ENCODE measurements around the gene KLF6. TPM values are rescaled to one million over a fixed set of nuclear protein-coding genes. Genes with fewer than 3 reads are reported as not detected.

KLF6 gene
- total and polyA plus RNA-seq, 5 experiments from 2014 or later = 106 to 294 (median 147) TPM

DNA sequence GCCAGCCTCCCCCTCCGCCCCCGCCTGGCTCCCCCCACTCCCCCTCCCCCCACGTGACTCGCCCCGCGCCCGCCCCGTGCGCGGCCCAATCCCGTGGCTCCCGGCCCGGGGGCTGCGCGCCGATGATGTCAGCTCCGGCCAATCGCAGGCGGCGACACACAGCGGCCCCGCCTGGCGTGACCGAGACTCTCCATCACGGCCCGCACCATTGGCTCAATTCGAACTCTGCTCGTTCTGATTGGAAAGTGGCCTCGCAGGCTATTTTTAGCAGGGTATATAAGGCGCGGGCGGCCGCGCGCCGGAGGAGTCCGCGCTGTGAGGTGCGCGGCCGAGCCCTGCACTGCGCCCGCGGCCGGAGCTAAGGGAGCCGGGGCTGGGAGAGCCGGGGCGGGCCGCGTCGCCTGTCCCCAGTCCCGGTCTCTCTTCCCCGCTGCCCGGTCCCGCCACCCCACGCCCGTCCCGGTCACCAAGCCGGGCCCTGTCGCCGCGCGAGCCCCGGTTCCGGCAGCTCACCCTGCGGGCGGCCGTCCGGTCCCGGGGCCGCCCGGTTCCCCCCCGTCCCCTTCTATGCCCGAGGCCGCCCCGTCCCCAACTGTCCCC lies 342 bp upstream of the KLF6 start:
- peaks cover 12 to 25% (median 19%) of the 10 kb centered on the region in 3 donors for H3K36me3 Mint-ChIP-seq
- peaks cover 28 to 50% (median 31%) of the 10 kb centered on the region in 4 donors for H3K4me1 Mint-ChIP-seq
- H3K27me3 Mint-ChIP-seq = no peaks in the 10 kb centered on the region
- H3K27ac Mint-ChIP-seq = peak overlapping the region; percentile 94 to 99 (median 98)
- peak; percentile 98 to 100 (median 100) for DNase-seq
- peaks cover 5 to 11% (median 9%) of the 10 kb centered on the region in 9 donors for H3K9me3 Mint-ChIP-seq
- POLR2A ChIA-PET = interaction anchor here (0.5 to 6.5 kb wide), 52 partner anchors 8 to 1508 kb away, joined by 3 to 222 read pairs (median 5); no protein-coding TSS in a partner anchor
- peak; percentile 67 to 76 for ATAC-seq
- H3K4me3 Mint-ChIP-seq = peak overlapping the region; percentile 84 to 100 (median 95)

DNA sequence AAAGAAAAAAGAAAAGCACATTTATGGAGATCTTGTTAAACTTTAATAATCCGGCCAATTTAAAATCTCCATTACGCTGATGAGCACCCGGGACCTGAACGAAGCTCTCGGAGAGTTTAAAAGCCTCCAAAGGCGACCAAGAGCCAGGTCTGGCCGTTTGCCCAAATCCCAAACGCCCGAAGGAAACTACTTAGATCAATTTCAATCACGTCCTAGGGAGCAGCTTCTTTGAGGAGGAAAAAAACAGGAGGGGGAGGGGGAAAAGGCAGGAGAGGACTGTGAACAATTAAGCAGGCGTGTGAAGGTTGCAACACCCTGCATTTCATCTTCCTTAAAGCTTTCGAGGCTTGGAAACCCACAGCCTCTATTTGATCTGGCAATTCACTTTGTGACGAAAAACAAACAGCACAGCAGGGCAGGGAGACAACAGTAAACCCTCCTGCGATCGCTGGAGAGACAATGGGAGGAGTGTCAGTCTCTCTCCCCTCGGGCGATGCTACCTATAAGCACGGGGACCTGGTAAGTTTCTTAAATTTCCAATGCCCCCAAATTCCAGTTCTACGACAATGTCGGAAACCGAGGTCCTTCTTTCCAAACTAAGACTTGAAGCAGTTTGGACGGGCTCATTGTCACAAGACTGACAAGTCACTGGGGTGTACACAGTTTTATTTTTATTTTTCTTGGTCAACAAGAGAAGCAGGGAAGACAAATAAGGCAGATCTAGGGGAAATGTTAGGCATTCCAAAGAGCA lies 1.2 kb downstream of the KLF6 start:
- Mint-ChIP-seq H3K36me3 (peaks cover 7 to 40% (median 18%) of the 10 kb centered on the region in 3 donors), H3K9me3 (peaks cover 0 to 4% (median 0%) of the 10 kb centered on the region in 9 donors), H3K27ac (peak overlapping the region; percentile 94 to 99 (median 96)), H3K4me3 (peak overlapping the region; percentile 94 to 100 (median 96)), H3K4me1 (peaks cover 35 to 64% (median 45%) of the 10 kb centered on the region in 4 donors), H3K27me3 (no peaks in the 10 kb centered on the region)
- DNase-seq (peak in 8 of 10 donors; percentile 59 to 89 (median 78)), ATAC-seq (peak; percentile 18 to 24)
- POLR2A ChIA-PET = interaction anchor here (0.7 to 6.5 kb wide), 21 partner anchors 9 to 611 kb away, joined by 3 to 222 read pairs (median 6); no protein-coding TSS in a partner anchor

- Mint-ChIP-seq H3K27ac (peak overlapping the region; percentile 94 to 99 (median 96)), H3K9me3 (peaks cover 0 to 4% (median 0%) of the 10 kb centered on the region in 9 donors), H3K4me3 (peak overlapping the region; percentile 94 to 100 (median 96)), H3K27me3 (no peaks in the 10 kb centered on the region), H3K36me3 (peaks cover 9 to 46% (median 21%) of the 10 kb centered on the region in 3 donors), H3K4me1 (peaks cover 37 to 67% (median 50%) of the 10 kb centered on the region in 4 donors)
- DNase-seq (peak; percentile 47 to 86 (median 62)), ATAC-seq (peak; percentile 12 to 15)
- POLR2A ChIA-PET = interaction anchor here (0.6 to 6.5 kb wide), 16 partner anchors 9 to 610 kb away, joined by 3 to 222 read pairs (median 5); no protein-coding TSS in a partner anchor
Observed at GRCh38 chr10:3783316-3783681, 1.7 kb downstream of the KLF6 start.

DNA sequence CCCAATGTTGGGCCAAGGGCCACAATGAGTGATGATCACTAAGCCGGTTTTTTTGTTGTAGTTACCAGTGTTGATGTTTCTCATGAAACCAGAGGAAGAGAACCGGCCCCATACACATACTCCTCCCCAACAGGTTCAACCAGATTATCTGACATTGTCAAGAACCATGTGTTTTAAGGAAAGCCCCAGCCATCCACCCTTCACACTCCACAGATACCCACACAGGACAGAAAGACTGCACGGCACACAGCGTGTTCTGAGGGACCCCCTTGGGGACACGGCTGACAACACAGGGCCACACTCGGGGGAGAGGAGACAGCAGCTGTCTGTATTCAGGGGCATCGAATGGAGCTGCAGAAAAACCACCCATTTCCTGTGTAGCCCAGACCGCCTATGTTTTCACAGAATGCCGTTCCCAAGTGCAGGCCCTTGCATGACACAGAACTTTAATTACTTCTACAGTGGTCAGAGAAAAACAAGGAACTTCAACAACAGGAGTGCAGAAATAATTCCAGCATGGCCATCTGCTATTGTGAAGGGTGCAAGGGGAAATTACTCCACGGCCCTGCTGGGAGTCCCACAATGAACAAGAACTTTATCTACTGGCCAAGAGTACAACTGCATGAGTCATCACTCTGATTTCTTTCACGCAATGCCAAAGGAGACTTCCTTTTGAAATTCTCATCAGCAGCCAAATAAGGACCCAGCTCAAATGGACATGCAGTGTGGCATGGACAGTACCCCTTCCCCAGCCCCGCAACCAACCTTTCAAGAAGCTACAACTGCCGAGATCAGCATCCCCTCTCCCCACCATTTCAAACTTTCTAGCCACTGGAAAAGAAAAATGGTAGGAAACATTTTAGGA lies 2.3 kb downstream of the KLF6 start:
- H3K4me1 Mint-ChIP-seq = peaks cover 37 to 73% (median 56%) of the 10 kb centered on the region in 4 donors
- ATAC-seq (peak; percentile 20 to 22), DNase-seq (peak in 7 of 10 donors; percentile 44 to 83 (median 63))
- peak overlapping the region; percentile 94 to 99 (median 96) for H3K27ac Mint-ChIP-seq
- POLR2A ChIA-PET = interaction anchor here (0.5 to 6.5 kb wide), 17 partner anchors 9 to 190 kb away, joined by 3 to 222 read pairs (median 4); no protein-coding TSS in a partner anchor
- no peaks in the 10 kb centered on the region for H3K27me3 Mint-ChIP-seq
- H3K9me3 Mint-ChIP-seq = peaks cover 0 to 4% (median 0%) of the 10 kb centered on the region in 9 donors
- H3K4me3 Mint-ChIP-seq = peak overlapping the region; percentile 94 to 100 (median 96)
- H3K36me3 Mint-ChIP-seq = peaks cover 9 to 52% (median 21%) of the 10 kb centered on the region in 3 donors

DNA sequence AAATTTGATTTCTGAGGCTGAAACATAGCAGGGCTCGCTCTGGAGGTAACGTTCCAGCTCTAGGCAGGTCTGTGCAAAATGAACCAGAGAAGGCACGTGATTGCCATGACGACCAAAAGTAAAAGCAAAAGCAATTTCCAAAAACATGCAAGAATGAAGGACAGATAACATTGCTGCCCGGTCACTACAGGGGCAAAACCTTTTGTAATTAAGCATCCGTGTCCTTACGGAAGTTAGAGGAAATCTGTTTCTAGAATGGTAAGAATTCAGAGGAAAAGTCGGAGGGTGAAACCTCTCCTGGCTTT lies 2.9 kb downstream of the KLF6 start:
- Mint-ChIP-seq H3K27ac (peak overlapping the region; percentile 94 to 99 (median 96)), H3K27me3 (no peaks in the 10 kb centered on the region), H3K4me1 (peaks cover 37 to 78% (median 61%) of the 10 kb centered on the region in 4 donors), H3K9me3 (peaks cover 0 to 4% (median 0%) of the 10 kb centered on the region in 9 donors), H3K4me3 (peak overlapping the region; percentile 94 to 100 (median 96)), H3K36me3 (peaks cover 9 to 56% (median 21%) of the 10 kb centered on the region in 3 donors)
- ATAC-seq (no peak), DNase-seq (peak in 6 of 10 donors; percentile 30 to 74 (median 54))
- POLR2A ChIA-PET = interaction anchor here (1.3 to 6.5 kb wide), 7 partner anchors 8 to 191 kb away, joined by 3 to 222 read pairs (median 8); no protein-coding TSS in a partner anchor

DNA sequence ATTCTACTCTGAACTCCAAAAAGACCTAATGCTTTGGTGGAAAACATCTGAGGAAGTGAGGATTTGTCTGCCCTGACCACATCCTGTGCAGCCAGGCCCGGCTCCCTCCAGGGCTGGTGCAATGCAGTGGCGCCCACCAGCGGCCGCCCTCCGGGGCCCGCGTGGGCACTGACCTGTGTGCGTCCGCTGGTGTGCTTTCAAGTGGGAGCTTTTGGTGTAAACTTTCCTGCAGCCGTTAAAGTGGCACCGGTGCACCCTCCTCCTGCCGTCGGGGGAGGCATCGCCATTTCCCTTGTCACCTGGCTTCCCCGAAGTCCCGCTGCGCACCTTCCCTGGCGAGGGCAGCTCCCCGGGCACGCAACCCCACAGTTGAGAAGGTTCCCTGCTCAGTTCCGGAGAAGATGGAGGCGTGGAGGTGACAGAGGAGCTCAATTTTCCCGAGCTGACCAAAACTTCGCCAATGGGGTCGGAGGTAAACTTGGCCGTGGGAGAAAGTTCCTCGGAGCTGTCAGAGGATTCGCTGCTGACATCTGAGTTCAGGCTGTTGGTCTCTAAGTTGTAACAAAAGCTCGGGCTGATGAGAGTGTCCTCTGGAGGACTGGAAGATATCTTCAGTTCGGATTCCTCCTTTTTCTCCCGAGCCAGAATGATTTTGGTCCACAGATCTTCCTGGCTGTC lies 3.4 kb downstream of the KLF6 start:
- H3K4me1 Mint-ChIP-seq = peaks cover 39 to 82% (median 66%) of the 10 kb centered on the region in 4 donors
- H3K4me3 Mint-ChIP-seq = peak overlapping the region; percentile 94 to 100 (median 96)
- H3K36me3 Mint-ChIP-seq = peaks cover 9 to 60% (median 21%) of the 10 kb centered on the region in 3 donors
- POLR2A ChIA-PET = interaction anchor here (0.7 to 6.5 kb wide), 6 partner anchors 27 to 191 kb away, joined by 3 to 222 read pairs (median 5); no protein-coding TSS in a partner anchor
- H3K27ac Mint-ChIP-seq = peak overlapping the region; percentile 94 to 99 (median 96)
- no peak for ATAC-seq
- peak in 1 of 10 donors; percentile 21 for DNase-seq
- H3K9me3 Mint-ChIP-seq = peaks cover 0 to 4% (median 0%) of the 10 kb centered on the region in 9 donors
- H3K27me3 Mint-ChIP-seq = no peaks in the 10 kb centered on the region

DNA sequence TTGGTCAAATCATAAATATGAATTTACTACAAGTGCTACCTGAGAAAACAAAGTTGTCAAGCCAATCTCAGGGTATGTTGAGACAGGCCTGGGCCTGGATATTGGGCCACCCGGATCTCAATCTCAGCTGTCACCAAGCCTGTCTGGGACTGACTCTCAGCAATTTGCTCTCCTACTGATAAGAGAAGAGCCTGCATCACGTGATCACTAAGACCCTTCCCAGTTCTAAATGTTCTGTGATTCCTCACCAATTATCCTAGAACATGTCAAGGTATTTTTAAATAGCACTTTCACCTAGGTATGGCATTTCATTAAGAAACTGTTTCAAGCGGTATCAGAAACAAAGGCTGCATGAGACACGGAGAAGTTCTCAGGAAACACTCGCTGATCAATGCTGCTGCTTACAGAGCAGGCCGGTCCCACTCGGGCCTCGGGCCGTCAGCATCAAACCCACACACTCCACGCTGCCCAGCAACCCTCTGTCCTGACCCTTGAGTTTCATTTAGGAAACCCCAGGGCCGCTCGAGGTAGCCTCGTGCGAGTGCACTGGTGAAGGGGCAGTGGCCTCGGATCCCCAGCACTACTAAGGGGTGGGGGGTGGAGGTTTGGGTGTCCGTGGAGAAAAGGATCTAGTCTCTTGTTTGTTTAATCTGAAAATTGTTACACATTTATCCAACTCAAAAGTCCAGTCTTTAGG lies 4.1 kb downstream of the KLF6 start:
- H3K4me3 Mint-ChIP-seq = peak overlapping the region; percentile 59 to 100 (median 95)
- no peak for ATAC-seq
- peaks cover 36 to 80% (median 68%) of the 10 kb centered on the region in 4 donors for H3K4me1 Mint-ChIP-seq
- no peak for DNase-seq
- peaks cover 9 to 65% (median 21%) of the 10 kb centered on the region in 3 donors for H3K36me3 Mint-ChIP-seq
- H3K27me3 Mint-ChIP-seq = no peaks in the 10 kb centered on the region
- peaks cover 0 to 2% (median 0%) of the 10 kb centered on the region in 9 donors for H3K9me3 Mint-ChIP-seq
- H3K27ac Mint-ChIP-seq = peak overlapping the region; percentile 62 to 99 (median 96)
- POLR2A ChIA-PET = interaction anchor here (0.7 to 6.5 kb wide), 5 partner anchors 27 to 192 kb away, joined by 3 to 222 read pairs (median 6); no protein-coding TSS in a partner anchor

DNA sequence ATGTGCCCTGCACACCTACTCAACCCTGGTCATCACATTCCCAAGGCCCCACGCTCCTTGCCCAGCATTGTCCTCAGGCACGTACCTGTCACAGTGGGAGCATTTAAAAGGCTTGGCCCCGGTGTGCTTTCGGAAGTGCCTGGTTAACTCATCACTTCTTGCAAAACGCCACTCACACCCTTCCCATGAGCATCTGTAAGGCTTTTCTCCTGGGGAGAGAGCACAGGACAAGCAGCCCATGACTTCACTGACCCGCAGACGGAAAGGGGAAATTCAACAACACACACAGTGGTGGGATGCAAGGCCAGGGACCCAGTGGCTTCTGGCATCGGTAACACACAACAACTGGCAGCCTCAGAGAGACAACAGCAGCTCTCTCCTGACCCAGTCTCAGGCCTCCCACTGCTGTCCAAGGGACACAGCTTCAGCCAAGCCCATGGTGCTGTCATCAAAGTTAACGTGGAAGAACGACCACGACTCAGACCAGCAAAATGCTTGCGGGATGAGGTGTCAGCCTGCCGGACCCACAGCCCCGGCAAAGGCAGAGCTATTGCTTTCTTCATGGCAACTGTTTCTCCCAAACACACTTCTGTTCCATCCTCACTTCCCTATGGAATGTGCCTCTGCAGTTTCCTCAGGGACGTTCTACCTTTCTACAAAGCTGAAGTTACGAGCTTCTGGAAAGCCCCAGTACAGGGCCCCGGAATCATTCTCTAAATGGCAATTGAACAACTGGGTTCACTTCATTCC lies 4.8 kb downstream of the KLF6 start:
- Mint-ChIP-seq H3K27me3 (no peaks in the 10 kb centered on the region), H3K9me3 (no peaks in the 10 kb centered on the region), H3K4me1 (peaks cover 38 to 84% (median 74%) of the 10 kb centered on the region in 4 donors), H3K36me3 (peaks cover 9 to 72% (median 21%) of the 10 kb centered on the region in 3 donors), H3K27ac (peak overlapping the region; percentile 62 to 99 (median 94)), H3K4me3 (peak overlapping the region; percentile 16 to 100 (median 95))
- no peak for DNase-seq
- POLR2A ChIA-PET = interaction anchor here (6.5 kb wide), 1 partner anchor 28 kb away, joined by 222 read pairs; no protein-coding TSS in a partner anchor
- no peak for ATAC-seq

GRCh38 chr10:3779158-3779741 lies 5.8 kb downstream of the KLF6 start:
- Mint-ChIP-seq H3K36me3 (peaks cover 8 to 77% (median 21%) of the 10 kb centered on the region in 3 donors), H3K27ac (peak overlapping the region in 9 of 10 donors; percentile 63 to 99 (median 83)), H3K27me3 (no peaks in the 10 kb centered on the region), H3K4me3 (peak overlapping the region in 8 of 10 donors; percentile 23 to 100 (median 59)), H3K9me3 (no peaks in the 10 kb centered on the region), H3K4me1 (peaks cover 38 to 83% (median 78%) of the 10 kb centered on the region in 4 donors)
- DNase-seq (no peak), ATAC-seq (no peak)
- POLR2A ChIA-PET = interaction anchor here (1.5 kb wide), 1 partner anchor 112 kb away, joined by 6 read pairs; no protein-coding TSS in a partner anchor

Data from naive thymus-derived CD8-positive, alpha-beta T cell (primary cell).